GM12872 (cell line): ENCODE data around the gene NCOR1.

Experiments
- TF ChIP-seq, protein P1 (sequence below): IDR thresholded peaks from 3 replicates; pipeline ENCODE4 v1.5.1; 2011; ENCODE audit warnings: low read depth, mild to moderate bottlenecking, low read length, moderate library complexity; ENCODE audit not compliant: insufficient read depth

Gene NCOR1

DNA sequence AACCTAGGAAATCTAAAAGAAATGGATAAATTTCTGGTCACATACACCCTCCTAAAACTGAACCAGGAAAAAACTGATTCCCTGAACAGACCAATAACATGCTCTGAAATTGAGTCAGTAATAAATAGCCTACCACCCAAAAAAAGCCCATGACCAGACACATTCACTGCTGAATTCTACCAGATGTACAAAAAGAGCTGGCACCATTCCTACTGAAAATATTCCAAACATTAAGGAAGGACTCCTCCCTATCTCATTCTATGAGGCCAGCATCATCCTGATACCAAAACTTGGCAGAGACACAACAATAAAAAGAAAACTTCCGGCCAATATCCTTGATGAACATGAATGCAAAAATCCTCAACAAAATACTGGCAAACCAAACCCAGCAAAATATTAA is 162.8 kb downstream of the NCOR1 start:
- TF ChIP-seq, protein P1, sequence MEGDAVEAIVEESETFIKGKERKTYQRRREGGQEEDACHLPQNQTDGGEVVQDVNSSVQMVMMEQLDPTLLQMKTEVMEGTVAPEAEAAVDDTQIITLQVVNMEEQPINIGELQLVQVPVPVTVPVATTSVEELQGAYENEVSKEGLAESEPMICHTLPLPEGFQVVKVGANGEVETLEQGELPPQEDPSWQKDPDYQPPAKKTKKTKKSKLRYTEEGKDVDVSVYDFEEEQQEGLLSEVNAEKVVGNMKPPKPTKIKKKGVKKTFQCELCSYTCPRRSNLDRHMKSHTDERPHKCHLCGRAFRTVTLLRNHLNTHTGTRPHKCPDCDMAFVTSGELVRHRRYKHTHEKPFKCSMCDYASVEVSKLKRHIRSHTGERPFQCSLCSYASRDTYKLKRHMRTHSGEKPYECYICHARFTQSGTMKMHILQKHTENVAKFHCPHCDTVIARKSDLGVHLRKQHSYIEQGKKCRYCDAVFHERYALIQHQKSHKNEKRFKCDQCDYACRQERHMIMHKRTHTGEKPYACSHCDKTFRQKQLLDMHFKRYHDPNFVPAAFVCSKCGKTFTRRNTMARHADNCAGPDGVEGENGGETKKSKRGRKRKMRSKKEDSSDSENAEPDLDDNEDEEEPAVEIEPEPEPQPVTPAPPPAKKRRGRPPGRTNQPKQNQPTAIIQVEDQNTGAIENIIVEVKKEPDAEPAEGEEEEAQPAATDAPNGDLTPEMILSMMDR, result no peak

DNA sequence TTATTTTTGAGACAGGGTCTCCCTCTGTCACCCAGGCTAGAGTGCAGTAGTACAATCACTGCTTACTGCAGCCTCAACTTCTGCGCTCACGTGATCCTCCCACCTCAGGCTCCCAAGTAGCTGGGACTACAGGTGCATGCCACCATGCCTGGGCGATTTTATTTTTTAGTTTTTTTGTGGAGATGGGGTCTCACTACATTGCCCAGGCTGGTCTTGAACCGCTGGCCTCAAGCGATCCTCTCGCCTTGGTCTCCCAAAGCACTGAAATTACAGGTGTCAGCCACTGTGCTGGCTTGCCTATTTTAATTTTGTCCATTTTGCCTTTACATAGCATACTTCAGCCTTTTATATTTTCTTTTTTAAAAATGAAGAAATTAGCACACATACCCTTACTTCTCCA is 164.5 kb downstream of the NCOR1 start:
- TF ChIP-seq, protein P1, result no peak

DNA sequence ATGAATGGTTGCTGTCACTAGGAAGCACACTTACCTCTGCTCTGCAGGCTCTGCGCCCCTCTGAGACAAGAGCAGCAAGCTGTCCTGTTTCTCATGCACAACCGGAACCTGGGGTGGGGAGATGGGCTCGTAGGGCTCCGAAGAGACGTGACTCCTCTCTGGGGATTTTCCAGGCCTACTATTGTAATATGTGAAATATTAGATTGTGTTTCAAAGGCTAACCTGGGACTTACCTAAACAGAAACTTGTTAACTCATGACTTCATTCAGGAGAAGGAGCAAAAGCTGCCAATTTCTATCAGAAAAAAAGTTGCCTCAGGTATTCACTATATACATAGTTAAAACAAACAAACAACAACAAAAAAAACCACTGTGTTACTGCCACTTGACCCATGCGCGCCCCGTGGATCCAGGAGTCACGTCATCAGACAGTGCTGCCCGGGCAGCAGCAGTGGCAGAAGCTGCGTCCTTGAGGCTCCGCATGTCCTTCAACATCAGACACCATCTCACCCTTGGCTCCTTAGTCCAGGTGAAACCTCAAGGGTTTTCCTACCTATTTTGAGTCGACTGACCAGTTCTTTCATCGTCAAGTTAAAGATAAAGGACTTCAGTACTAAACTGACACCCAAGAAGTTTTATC is 166.4 kb downstream of the NCOR1 start:
- TF ChIP-seq, protein P1, result no peak

DNA sequence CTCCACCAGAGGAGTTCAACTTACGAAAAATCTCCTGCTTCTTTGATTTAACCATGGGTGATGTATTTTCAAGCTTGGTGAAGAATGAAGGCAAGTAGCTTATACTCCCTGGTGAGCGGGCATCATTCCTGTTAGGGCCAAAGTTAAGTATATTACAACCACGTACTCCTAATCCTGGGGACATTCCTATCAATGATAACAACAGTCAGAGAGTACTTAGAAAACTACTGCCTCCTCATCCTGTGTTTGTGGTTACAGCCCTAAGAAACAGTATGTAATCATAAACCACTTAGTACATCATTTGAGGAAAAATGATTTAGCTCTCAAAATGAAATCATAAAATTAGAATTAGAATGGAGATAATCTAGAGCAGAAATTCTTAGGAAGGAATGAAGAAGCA is 168.4 kb downstream of the NCOR1 start:
- TF ChIP-seq, protein P1, result no peak

DNA sequence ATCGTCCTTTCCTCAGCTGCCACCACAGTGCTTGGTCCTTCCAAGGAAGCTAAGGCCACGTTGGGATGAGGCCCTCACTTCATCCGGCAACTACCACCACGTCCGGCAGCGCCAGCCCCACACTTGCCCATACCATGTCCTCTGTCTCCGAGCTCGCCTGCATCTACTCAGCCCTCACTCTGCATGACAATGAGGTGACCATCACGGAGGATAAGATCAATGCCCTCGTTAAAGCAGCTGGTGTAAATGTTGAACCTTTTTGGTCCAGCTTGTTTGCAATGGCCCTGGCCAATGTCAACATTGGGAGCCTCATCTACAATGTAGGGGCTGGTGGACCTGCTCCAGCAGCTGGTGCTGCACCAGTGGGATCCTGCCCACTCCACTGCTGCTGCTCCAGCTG is 170.8 kb downstream of the NCOR1 start:
- TF ChIP-seq, protein P1, result no peak

DNA sequence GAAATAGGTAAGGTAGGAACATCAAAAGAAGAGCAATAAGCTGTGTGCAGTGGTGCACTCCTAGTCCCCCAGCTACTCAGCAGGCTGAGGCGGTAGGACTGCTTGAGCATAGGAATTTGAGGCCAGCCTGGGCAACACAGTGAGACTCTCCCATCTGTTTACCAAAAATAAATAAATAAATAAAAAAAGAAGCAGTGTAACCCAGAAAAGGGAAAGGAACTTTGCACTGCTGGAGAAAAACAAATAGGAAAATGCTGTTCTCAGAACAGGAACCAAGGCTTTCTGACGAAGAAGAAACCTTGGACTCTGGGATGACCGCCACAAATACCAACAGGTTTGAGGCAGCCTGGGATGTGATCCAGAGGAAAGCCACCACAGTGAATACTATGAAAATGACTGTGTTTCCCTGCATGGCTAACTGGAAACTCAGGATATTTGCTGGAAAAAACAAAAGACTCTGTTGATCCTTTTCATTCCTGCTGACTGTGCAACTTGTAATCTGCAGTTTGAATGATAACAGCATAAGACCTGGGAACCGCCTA is 174.6 kb downstream of the NCOR1 start:
- TF ChIP-seq, protein P1, result no peak

DNA sequence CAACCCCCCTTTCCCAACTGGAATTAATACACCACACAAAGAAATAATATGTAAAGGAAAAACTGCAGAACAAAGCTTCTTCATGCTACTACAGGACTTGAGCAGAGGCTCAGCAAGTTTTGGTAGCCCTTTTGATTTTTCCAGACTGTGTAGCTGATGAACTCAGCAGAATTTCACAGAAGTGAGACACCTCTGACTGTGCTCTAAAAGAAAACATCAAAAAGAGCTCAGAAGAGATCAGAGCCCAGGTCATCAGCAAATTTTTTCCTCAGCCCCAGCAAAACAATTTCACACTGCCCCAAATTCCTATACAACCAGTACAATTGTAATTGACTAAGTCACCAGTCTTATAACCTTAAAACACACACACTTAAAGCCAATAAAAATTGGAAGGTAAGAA is 177.7 kb downstream of the NCOR1 start:
- TF ChIP-seq, protein P1, result no peak
